ENCODE measurements around the gene MOGAT2. TPM values are rescaled to one million over a fixed set of nuclear protein-coding genes. Genes with fewer than 3 reads are reported as not detected.

Gene MOGAT2
- total RNA-seq, 3 donors from 2014 or later (not counting 1 experiment from before 2014, with no cell fraction given) = not detected

- no peak for ATAC-seq
- Mint-ChIP-seq H3K27ac (peak overlapping the region in 1 of 2 donors; percentile 91), H3K4me1 (peaks cover 14 to 16% of the 10 kb centered on the region in 2 donors), H3K36me3 (no peaks in the 10 kb centered on the region), H3K9me3 (no peaks in the 10 kb centered on the region), H3K27me3 (ENCODE audit: low read depth in 2 of 2) (peaks cover 31 to 39% of the 10 kb centered on the region in 2 donors), H3K4me3 (no peak overlapping the region)
- Histone ChIP-seq H3K4me1 (ENCODE audit: control insufficient read depth, insufficient read depth, low read length) (peaks cover 14% of the 10 kb centered on the region), H3K4me3 (ENCODE audit: low read length) (no peak overlapping the region), H3K27ac (ENCODE audit: low read length) (no peak overlapping the region), H3K9me3 (ENCODE audit: control insufficient read depth, insufficient read depth, low read length) (no peaks in the 10 kb centered on the region), H3K27me3 (ENCODE audit: control insufficient read depth, insufficient read depth, low read length) (peaks cover 12% of the 10 kb centered on the region), H3K36me3 (ENCODE audit: control insufficient read depth, insufficient read depth, low read length) (no peaks in the 10 kb centered on the region)
- WGBS (ENCODE audit: insufficient coverage) = 78% methylated on average over 4 of the region's 4 CpGs
- intact Hi-C loops (cut with micrococcal nuclease) = no loop called here
- no peak for DNase-seq
- no peak for TF ChIP-seq CTCF (IDR thresholded peaks at IDR 0.05)
These were observed 49.0 kb downstream of the MOGAT2 start for GRCh38 chr11:75766443-75767227.

GRCh38 chr11:75767228-75767572 is 49.6 kb downstream of the MOGAT2 start:
- no peak overlapping the region for H3K27ac ChIP-seq (ENCODE audit: low read length)
- H3K27me3 ChIP-seq (ENCODE audit: control insufficient read depth, insufficient read depth, low read length) = peaks cover 12% of the 10 kb centered on the region
- peaks cover 14 to 16% of the 10 kb centered on the region in 2 donors for H3K4me1 Mint-ChIP-seq
- H3K4me3 ChIP-seq (ENCODE audit: low read length) = no peak overlapping the region
- no peaks in the 10 kb centered on the region for H3K36me3 ChIP-seq (ENCODE audit: control insufficient read depth, insufficient read depth, low read length)
- H3K27ac Mint-ChIP-seq = peak overlapping the region in 1 of 2 donors; percentile 91
- peaks cover 32 to 39% of the 10 kb centered on the region in 2 donors for H3K27me3 Mint-ChIP-seq (ENCODE audit: low read depth in 2 of 2)
- no peaks in the 10 kb centered on the region for H3K36me3 Mint-ChIP-seq
- no peak for ATAC-seq
- no peak for DNase-seq
- H3K9me3 Mint-ChIP-seq = no peaks in the 10 kb centered on the region
- TF ChIP-seq CTCF (IDR thresholded peaks at IDR 0.05) = no peak
- intact Hi-C loops (cut with micrococcal nuclease) = no loop called here
- H3K9me3 ChIP-seq (ENCODE audit: control insufficient read depth, insufficient read depth, low read length) = no peaks in the 10 kb centered on the region
- 96% methylated on average over 6 of the region's 6 CpGs for WGBS (ENCODE audit: insufficient coverage)
- peaks cover 16% of the 10 kb centered on the region for H3K4me1 ChIP-seq (ENCODE audit: control insufficient read depth, insufficient read depth, low read length)
- H3K4me3 Mint-ChIP-seq = peak overlapping the region; percentile 33

- Histone ChIP-seq H3K27me3 (ENCODE audit: control insufficient read depth, insufficient read depth, low read length) (peaks cover 12% of the 10 kb centered on the region), H3K4me3 (ENCODE audit: low read length) (peak overlapping the region; percentile 32), H3K9me3 (ENCODE audit: control insufficient read depth, insufficient read depth, low read length) (no peaks in the 10 kb centered on the region), H3K4me1 (ENCODE audit: control insufficient read depth, insufficient read depth, low read length) (peaks cover 21% of the 10 kb centered on the region), H3K36me3 (ENCODE audit: control insufficient read depth, insufficient read depth, low read length) (no peaks in the 10 kb centered on the region), H3K27ac (ENCODE audit: low read length) (no peak overlapping the region)
- intact Hi-C loops (cut with micrococcal nuclease) = no loop called here
- no peak for TF ChIP-seq CTCF (IDR thresholded peaks at IDR 0.05)
- Mint-ChIP-seq H3K27ac (peak overlapping the region in 1 of 2 donors; percentile 91), H3K9me3 (no peaks in the 10 kb centered on the region), H3K4me1 (peaks cover 14 to 16% of the 10 kb centered on the region in 2 donors), H3K4me3 (peak overlapping the region; percentile 73), H3K36me3 (no peaks in the 10 kb centered on the region), H3K27me3 (ENCODE audit: low read depth in 2 of 2) (peaks cover 36 to 39% of the 10 kb centered on the region in 2 donors)
- 56% methylated on average over 1 of the region's 1 CpG for WGBS (ENCODE audit: insufficient coverage)
- ATAC-seq = no peak
- no peak for DNase-seq
These were observed 50.1 kb downstream of the MOGAT2 start for GRCh38 chr11:75767793-75768111.
